Measurements from ENCODE around the gene HEBP1. TPM values are rescaled to one million over a fixed set of nuclear protein-coding genes. Genes with fewer than 3 reads are reported as not detected.

HEBP1 gene
- total and polyA plus RNA-seq, 7 experiments from 2014 or later, result 10.9 to 47.7 (median 16.4) TPM

GRCh38 chr12:13026286-13026685, 26.2 kb upstream of the HEBP1 start:
- Histone ChIP-seq H3K4me3 (ENCODE audit: low read length) (no peak overlapping the region), H3K4me1 (ENCODE audit: control insufficient read depth in 2 of 2, insufficient read depth in 2 of 2, low read length in 2 of 2) (no peaks in the 10 kb centered on the region), H3K9me3 (ENCODE audit: control insufficient read depth in 2 of 3, low read length in 3 of 3) (no peaks in the 10 kb centered on the region), H3K27ac (ENCODE audit: low read depth, low read length) (no peak overlapping the region), H3K36me3 (ENCODE audit: control insufficient read depth in 2 of 3, insufficient read depth in 3 of 3, low read length in 3 of 3) (no peaks in the 10 kb centered on the region), H3K27me3 (ENCODE audit: control insufficient read depth in 2 of 2, insufficient read depth in 2 of 2, low read length in 2 of 2) (no peaks in the 10 kb centered on the region)
- no peak overlapping the region for H3K27ac Mint-ChIP-seq
- intact Hi-C loops (cut with micrococcal nuclease), result no loop called here
- ChIA-PET CTCF (no interaction called here), POLR2A (no interaction called here)
- ATAC-seq, result no peak
- H3K4me3 Mint-ChIP-seq, result no peak overlapping the region
- peaks cover 4 to 34% (median 7%) of the 10 kb centered on the region in 5 donors for H3K27me3 Mint-ChIP-seq
- H3K4me1 Mint-ChIP-seq, result no peaks in the 10 kb centered on the region
- no peaks in the 10 kb centered on the region for H3K36me3 Mint-ChIP-seq
- H3K9me3 Mint-ChIP-seq, result no peaks in the 10 kb centered on the region
- no peak for DNase-seq

GRCh38 chr12:13024531-13024916, 24.5 kb upstream of the HEBP1 start:
- intact Hi-C loops (cut with micrococcal nuclease), result no loop called here
- ChIA-PET POLR2A (no interaction called here), CTCF (no interaction called here)

DNA sequence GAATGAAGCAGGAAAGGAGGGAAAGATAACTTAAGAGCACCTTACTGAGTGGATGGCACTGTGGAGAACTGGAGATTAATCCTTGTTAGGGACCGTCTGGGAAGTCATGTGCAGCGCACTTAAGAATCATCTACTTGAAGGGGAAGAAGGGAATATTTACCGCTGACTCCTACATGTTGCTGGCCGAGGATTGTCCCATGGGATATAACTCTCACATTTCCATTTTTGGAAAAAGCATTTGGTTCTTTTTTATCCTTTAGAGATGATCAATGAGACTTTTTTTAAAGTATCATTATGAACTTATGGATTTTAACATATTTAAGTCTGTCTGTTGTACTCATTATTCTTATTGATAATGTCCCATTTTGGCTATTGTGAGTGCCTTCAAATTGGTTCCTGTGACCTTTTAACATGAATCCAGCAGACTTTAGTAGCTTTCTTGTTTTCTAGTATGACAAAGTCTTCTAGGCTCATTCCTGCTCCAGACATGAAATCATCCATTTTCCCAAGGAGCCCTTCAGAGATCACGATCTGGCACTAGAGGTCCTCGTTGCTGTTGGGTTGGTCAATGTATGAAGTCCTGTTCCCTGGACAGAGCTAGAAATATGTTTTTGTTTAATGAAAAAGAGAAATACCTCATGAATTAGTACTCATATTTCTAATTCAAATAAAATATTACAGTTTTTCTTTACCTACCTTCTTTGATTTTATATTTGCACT, 23.9 kb upstream of the HEBP1 start:
- Histone ChIP-seq H3K27me3 (ENCODE audit: control insufficient read depth in 2 of 2, insufficient read depth in 2 of 2, low read length in 2 of 2) (no peaks in the 10 kb centered on the region), H3K4me1 (ENCODE audit: control insufficient read depth in 2 of 2, insufficient read depth in 2 of 2, low read length in 2 of 2) (no peaks in the 10 kb centered on the region), H3K36me3 (ENCODE audit: control insufficient read depth in 2 of 3, insufficient read depth in 3 of 3, low read length in 3 of 3) (no peaks in the 10 kb centered on the region), H3K27ac (ENCODE audit: low read depth, low read length) (no peak overlapping the region), H3K4me3 (ENCODE audit: low read length) (no peak overlapping the region), H3K9me3 (ENCODE audit: control insufficient read depth in 2 of 3, low read length in 3 of 3) (no peaks in the 10 kb centered on the region)
- ATAC-seq, result peak; percentile 36
- peaks cover 3 to 30% (median 7%) of the 10 kb centered on the region in 5 donors for H3K27me3 Mint-ChIP-seq
- no peak for DNase-seq
- CTCF ChIA-PET, result no interaction called here
- H3K4me1 Mint-ChIP-seq, result no peaks in the 10 kb centered on the region
- POLR2A ChIA-PET, result no interaction called here
- no peak overlapping the region for H3K27ac Mint-ChIP-seq
- H3K4me3 Mint-ChIP-seq, result no peak overlapping the region
- no peaks in the 10 kb centered on the region for H3K9me3 Mint-ChIP-seq
- no peaks in the 10 kb centered on the region for H3K36me3 Mint-ChIP-seq
- intact Hi-C loops (cut with micrococcal nuclease), result no loop called here

More at GRCh38 chr12:13024531-13024916, 24.5 kb upstream of the HEBP1 start:
- H3K4me1 Mint-ChIP-seq, result no peaks in the 10 kb centered on the region
- DNase-seq (no peak), ATAC-seq (no peak)
- no peaks in the 10 kb centered on the region for H3K36me3 Mint-ChIP-seq
- Histone ChIP-seq H3K4me1 (ENCODE audit: control insufficient read depth in 2 of 2, insufficient read depth in 2 of 2, low read length in 2 of 2) (no peaks in the 10 kb centered on the region), H3K27ac (ENCODE audit: low read depth, low read length) (no peak overlapping the region), H3K27me3 (ENCODE audit: control insufficient read depth in 2 of 2, insufficient read depth in 2 of 2, low read length in 2 of 2) (no peaks in the 10 kb centered on the region), H3K36me3 (ENCODE audit: control insufficient read depth in 2 of 3, insufficient read depth in 3 of 3, low read length in 3 of 3) (no peaks in the 10 kb centered on the region), H3K4me3 (ENCODE audit: low read length) (no peak overlapping the region), H3K9me3 (ENCODE audit: control insufficient read depth in 2 of 3, low read length in 3 of 3) (no peaks in the 10 kb centered on the region)
- no peak overlapping the region for H3K27ac Mint-ChIP-seq
- no peak overlapping the region for H3K4me3 Mint-ChIP-seq
- H3K27me3 Mint-ChIP-seq, result peaks cover 3 to 35% (median 7%) of the 10 kb centered on the region in 5 donors
- no peaks in the 10 kb centered on the region for H3K9me3 Mint-ChIP-seq

- H3K4me1 ChIP-seq (ENCODE audit: control insufficient read depth in 2 of 2, insufficient read depth in 2 of 2, low read length in 2 of 2), result no peaks in the 10 kb centered on the region
- no peaks in the 10 kb centered on the region for H3K9me3 ChIP-seq (ENCODE audit: control insufficient read depth in 2 of 3, low read length in 3 of 3)
- intact Hi-C loops (cut with micrococcal nuclease), result no loop called here
- Mint-ChIP-seq H3K9me3 (no peaks in the 10 kb centered on the region), H3K27ac (no peak overlapping the region), H3K4me3 (no peak overlapping the region), H3K4me1 (no peaks in the 10 kb centered on the region), H3K36me3 (no peaks in the 10 kb centered on the region), H3K27me3 (peaks cover 3 to 36% (median 8%) of the 10 kb centered on the region in 5 donors)
- no peaks in the 10 kb centered on the region for H3K27me3 ChIP-seq (ENCODE audit: control insufficient read depth in 2 of 2, insufficient read depth in 2 of 2, low read length in 2 of 2)
- no peaks in the 10 kb centered on the region for H3K36me3 ChIP-seq (ENCODE audit: control insufficient read depth in 2 of 3, insufficient read depth in 3 of 3, low read length in 3 of 3)
- ATAC-seq (no peak), DNase-seq (no peak)
- ChIA-PET CTCF (no interaction called here), POLR2A (no interaction called here)
- H3K27ac ChIP-seq (ENCODE audit: low read depth, low read length), result no peak overlapping the region
- no peak overlapping the region for H3K4me3 ChIP-seq (ENCODE audit: low read length)
Measured at GRCh38 chr12:13022851-13023271, 22.8 kb upstream of the HEBP1 start.

DNA sequence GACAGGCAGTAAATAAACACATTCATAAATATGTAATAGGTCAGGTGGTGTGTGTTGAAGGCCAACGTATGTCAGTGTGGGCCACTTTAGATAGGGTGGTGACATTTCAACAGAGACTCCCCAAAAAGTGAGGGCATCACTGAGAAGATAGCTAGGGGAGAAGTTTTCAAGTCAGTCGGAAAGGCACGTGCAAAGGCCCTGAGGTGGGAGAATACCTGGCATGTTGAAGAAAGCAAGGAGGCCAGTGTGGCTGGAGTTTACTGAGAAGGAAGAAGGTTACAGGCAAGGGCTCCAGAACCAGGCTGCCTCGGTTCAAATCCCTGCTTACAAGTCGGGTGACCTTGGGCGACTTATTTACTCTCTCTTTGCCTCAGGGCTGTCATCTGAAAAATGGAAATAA, 11.0 kb upstream of the HEBP1 start:
- Mint-ChIP-seq H3K27me3 (peaks cover 6 to 39% (median 10%) of the 10 kb centered on the region in 5 donors), H3K4me3 (no peak overlapping the region), H3K36me3 (no peaks in the 10 kb centered on the region), H3K9me3 (peaks cover 0 to 2% (median 0%) of the 10 kb centered on the region in 11 donors), H3K4me1 (no peaks in the 10 kb centered on the region), H3K27ac (no peak overlapping the region)
- DNase-seq (no peak), ATAC-seq (no peak)
- Histone ChIP-seq H3K27ac (ENCODE audit: low read depth, low read length) (no peak overlapping the region), H3K4me3 (ENCODE audit: low read length) (no peak overlapping the region), H3K27me3 (ENCODE audit: control insufficient read depth in 2 of 2, insufficient read depth in 2 of 2, low read length in 2 of 2) (no peaks in the 10 kb centered on the region), H3K36me3 (ENCODE audit: control insufficient read depth in 2 of 3, insufficient read depth in 3 of 3, low read length in 3 of 3) (no peaks in the 10 kb centered on the region), H3K4me1 (ENCODE audit: control insufficient read depth in 2 of 2, insufficient read depth in 2 of 2, low read length in 2 of 2) (no peaks in the 10 kb centered on the region), H3K9me3 (ENCODE audit: control insufficient read depth in 2 of 3, low read length in 3 of 3) (no peaks in the 10 kb centered on the region)
- ChIA-PET POLR2A (no interaction called here), CTCF (no interaction called here)
- intact Hi-C loops (cut with micrococcal nuclease), result no loop called here

DNA sequence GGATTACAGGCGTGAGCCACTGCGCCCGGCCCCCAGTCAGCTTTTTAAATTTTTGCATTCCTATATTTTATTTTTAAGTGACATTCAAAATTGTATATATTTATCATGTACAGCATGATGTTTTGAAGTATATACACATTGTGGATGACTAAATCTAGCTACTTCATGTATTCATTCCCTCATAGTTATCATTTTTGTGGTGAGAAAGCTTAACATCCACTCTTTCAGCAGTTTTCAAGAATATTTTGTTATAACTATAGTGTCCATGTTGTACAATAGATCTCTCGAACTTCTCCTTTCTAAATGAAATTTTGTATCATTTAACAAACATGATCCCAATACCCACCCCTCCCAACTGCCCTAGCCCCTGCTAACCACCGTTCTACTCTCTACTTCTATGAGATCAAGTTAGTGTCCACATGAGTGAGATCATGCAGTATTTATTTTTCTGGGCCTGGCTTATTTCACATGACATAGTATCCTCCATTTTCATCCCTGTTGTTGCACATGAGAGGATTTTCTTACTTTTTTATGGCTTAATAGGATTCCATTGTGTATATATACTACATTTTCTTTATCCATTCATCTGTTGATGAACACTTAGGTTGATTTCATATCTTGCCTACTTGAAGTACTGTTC, 8.8 kb upstream of the HEBP1 start:
- Mint-ChIP-seq H3K27me3 (peaks cover 0 to 34% (median 0%) of the 10 kb centered on the region in 5 donors), H3K4me3 (no peak overlapping the region)
- intact Hi-C loops (cut with micrococcal nuclease), result no loop called here

More for the DNA sequence above, 8.8 kb upstream of the HEBP1 start:
- no peak for ATAC-seq
- H3K36me3 ChIP-seq (ENCODE audit: control insufficient read depth in 2 of 3, insufficient read depth in 3 of 3, low read length in 3 of 3), result no peaks in the 10 kb centered on the region
- Mint-ChIP-seq H3K9me3 (peaks cover 0 to 2% (median 0%) of the 10 kb centered on the region in 11 donors), H3K4me1 (no peaks in the 10 kb centered on the region), H3K27ac (no peak overlapping the region), H3K36me3 (no peaks in the 10 kb centered on the region)
- ChIA-PET CTCF (no interaction called here), POLR2A (no interaction called here)
- no peak overlapping the region for H3K27ac ChIP-seq (ENCODE audit: low read depth, low read length)
- H3K9me3 ChIP-seq (ENCODE audit: control insufficient read depth in 2 of 3, low read length in 3 of 3), result no peaks in the 10 kb centered on the region
- DNase-seq, result no peak
- H3K27me3 ChIP-seq (ENCODE audit: control insufficient read depth in 2 of 2, insufficient read depth in 2 of 2, low read length in 2 of 2), result no peaks in the 10 kb centered on the region
- no peaks in the 10 kb centered on the region for H3K4me1 ChIP-seq (ENCODE audit: control insufficient read depth in 2 of 2, insufficient read depth in 2 of 2, low read length in 2 of 2)
- H3K4me3 ChIP-seq (ENCODE audit: low read length), result no peak overlapping the region
